ENCODE results near the gene ABCD4. TPM values are rescaled to one million over a fixed set of nuclear protein-coding genes. Genes with fewer than 3 reads are reported as not detected.

The ABCD4 gene
- total and polyA plus RNA-seq, 2 donors (not counting 3 experiments of a cell fraction or from before 2014, with no cell fraction given): 58.2 to 84.2 TPM

DNA sequence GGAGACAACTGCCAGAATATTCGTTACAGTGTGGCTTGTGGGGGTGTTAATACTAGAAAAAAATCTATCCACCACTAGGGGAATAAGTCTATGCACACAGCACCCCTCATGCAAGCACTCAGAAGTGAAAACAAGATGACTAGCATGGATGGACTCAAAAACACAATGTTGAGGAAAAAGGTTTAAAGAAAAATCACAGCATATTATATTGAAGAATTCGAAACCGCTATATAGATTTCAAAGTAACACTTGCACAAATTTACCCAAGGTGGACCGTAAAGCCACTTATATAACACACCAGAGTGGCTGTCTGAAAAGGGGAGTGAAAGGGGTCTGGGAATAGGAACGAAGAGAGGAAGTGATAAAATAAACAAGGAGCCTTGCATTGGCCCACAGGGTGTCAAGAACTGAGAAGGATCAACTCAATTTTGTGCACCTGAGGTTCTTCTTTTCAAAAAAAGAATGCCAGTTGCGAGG is 544 bp downstream of the ABCD4 start:
- no peaks in the 10 kb centered on the region for H3K9me3 ChIP-seq (replicated peaks; ENCODE audit: control insufficient read depth, insufficient read depth, low read length)
- H3K36me3 ChIP-seq (ENCODE audit: control insufficient read depth in 2 of 2, extremely low read depth in 1 of 2, insufficient read depth in 2 of 2, low read length in 2 of 2): peaks cover 0 to 9% of the 10 kb centered on the region in 2 experiments
- H4K20me1 ChIP-seq (replicated peaks; ENCODE audit: control insufficient read depth, extremely low read depth, insufficient read depth, low read length): no peaks in the 10 kb centered on the region
- H3K27me3 ChIP-seq (ENCODE audit: control insufficient read depth in 2 of 2, insufficient read depth in 2 of 2, low read length in 2 of 2): no peaks in the 10 kb centered on the region
- peak overlapping the region; percentile 77 to 98 (median 83) for H3K4me3 ChIP-seq (replicated peaks in 1 of 3; ENCODE audit: insufficient read depth in 1 of 3, low read depth in 1 of 3, low read length in 3 of 3)
- no peaks in the 10 kb centered on the region for H3K9me1 ChIP-seq (replicated peaks; ENCODE audit: control insufficient read depth, extremely low read depth, insufficient read depth, low read length)
- peak overlapping the region; percentile 87 for H2AFZ ChIP-seq (ENCODE audit: low read depth, low read length)
- ChIA-PET CTCF (interaction anchor here (0.6 to 1.3 kb wide), 6 partner anchors 9 to 176 kb away, joined by 3 to 4 read pairs (median 4); no protein-coding TSS in a partner anchor), POLR2A (no interaction called here)
- dilution Hi-C loops (cut with MboI; ENCODE audit: extremely low pct_ligation_motif_present, low sequenced_read_pairs) (no loop called here), intact Hi-C loops (cut with micrococcal nuclease) (no loop called here)
- peak overlapping the region; percentile 44 for H3K27ac ChIP-seq (ENCODE audit: insufficient read depth, low read depth, low read length)
- TF ChIP-seq, protein P1, sequence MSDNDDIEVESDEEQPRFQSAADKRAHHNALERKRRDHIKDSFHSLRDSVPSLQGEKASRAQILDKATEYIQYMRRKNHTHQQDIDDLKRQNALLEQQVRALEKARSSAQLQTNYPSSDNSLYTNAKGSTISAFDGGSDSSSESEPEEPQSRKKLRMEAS (IDR thresholded peaks at IDR 0.05; ENCODE audit: insufficient read depth, insufficient read length): no peak
- TF ChIP-seq, protein P2, sequence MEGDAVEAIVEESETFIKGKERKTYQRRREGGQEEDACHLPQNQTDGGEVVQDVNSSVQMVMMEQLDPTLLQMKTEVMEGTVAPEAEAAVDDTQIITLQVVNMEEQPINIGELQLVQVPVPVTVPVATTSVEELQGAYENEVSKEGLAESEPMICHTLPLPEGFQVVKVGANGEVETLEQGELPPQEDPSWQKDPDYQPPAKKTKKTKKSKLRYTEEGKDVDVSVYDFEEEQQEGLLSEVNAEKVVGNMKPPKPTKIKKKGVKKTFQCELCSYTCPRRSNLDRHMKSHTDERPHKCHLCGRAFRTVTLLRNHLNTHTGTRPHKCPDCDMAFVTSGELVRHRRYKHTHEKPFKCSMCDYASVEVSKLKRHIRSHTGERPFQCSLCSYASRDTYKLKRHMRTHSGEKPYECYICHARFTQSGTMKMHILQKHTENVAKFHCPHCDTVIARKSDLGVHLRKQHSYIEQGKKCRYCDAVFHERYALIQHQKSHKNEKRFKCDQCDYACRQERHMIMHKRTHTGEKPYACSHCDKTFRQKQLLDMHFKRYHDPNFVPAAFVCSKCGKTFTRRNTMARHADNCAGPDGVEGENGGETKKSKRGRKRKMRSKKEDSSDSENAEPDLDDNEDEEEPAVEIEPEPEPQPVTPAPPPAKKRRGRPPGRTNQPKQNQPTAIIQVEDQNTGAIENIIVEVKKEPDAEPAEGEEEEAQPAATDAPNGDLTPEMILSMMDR (IDR thresholded peaks at IDR 0.05; ENCODE audit: extremely low read depth in 1 of 2, insufficient read depth in 1 of 2, low read depth in 1 of 2, low read length in 2 of 2): peak; percentile 39 to 41
- H3K79me2 ChIP-seq (ENCODE audit: control insufficient read depth, insufficient read depth, low read length): peaks cover 34% of the 10 kb centered on the region
- BruUV-seq (replicated peaks): no TSS peak
- DNase-seq (ENCODE audit: low read depth, low spot score): peak; percentile 72
- H3K9ac ChIP-seq (replicated peaks; ENCODE audit: extremely low read depth, insufficient read depth, low read length): peak overlapping the region; percentile 59
- no peak for FAIRE-seq
- peak overlapping the region; percentile 96 for H3K4me2 ChIP-seq (ENCODE audit: insufficient read depth, low read length)
- H3K4me1 ChIP-seq (ENCODE audit: control insufficient read depth, extremely low read depth, insufficient read depth, low read length): peaks cover 28% of the 10 kb centered on the region

DNA sequence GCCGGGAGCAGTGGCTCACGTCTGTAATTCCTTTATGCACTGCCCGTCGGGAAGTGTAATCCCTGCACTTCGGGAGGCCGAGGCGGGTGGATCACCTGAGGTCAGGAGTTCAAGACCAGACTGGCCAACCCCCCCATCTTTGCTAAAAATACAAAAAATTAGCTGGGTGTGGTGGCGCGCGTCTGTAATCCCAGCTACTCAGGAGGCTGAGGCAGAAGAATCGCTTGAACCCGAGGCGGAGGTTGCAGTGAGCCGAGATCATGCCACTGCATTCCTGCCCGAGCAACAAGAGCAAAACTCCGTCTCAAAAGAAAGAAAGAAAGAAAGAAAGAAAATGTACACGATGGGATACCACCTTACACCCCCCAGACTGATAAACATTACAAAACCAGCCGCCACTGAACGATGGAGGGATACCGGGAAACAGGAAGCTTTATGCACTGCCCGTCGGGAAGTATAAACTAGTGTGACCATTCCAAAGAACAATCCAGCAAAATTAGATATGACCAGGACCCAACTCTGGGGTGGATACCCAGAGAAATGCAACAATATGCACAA is 1.1 kb downstream of the ABCD4 start:
- CTCF ChIA-PET: interaction anchor here (1.3 to 1.5 kb wide), 3 partner anchors 9 to 176 kb away, joined by 3 to 4 read pairs (median 4); no protein-coding TSS in a partner anchor
- dilution Hi-C loops (cut with MboI; ENCODE audit: extremely low pct_ligation_motif_present, low sequenced_read_pairs): no loop called here
- BruUV-seq (replicated peaks): TSS peak; percentile 41

More for the DNA sequence above, 1.1 kb downstream of the ABCD4 start:
- H3K9ac ChIP-seq (replicated peaks; ENCODE audit: extremely low read depth, insufficient read depth, low read length): peak overlapping the region; percentile 59
- no peaks in the 10 kb centered on the region for H3K27me3 ChIP-seq (ENCODE audit: control insufficient read depth in 2 of 2, insufficient read depth in 2 of 2, low read length in 2 of 2)
- H3K27ac ChIP-seq (ENCODE audit: insufficient read depth, low read depth, low read length): peak overlapping the region; percentile 44
- peaks cover 28% of the 10 kb centered on the region for H3K4me1 ChIP-seq (ENCODE audit: control insufficient read depth, extremely low read depth, insufficient read depth, low read length)
- POLR2A ChIA-PET: no interaction called here
- H3K36me3 ChIP-seq (ENCODE audit: control insufficient read depth in 2 of 2, extremely low read depth in 1 of 2, insufficient read depth in 2 of 2, low read length in 2 of 2): peaks cover 0 to 12% of the 10 kb centered on the region in 2 experiments
- H3K79me2 ChIP-seq (ENCODE audit: control insufficient read depth, insufficient read depth, low read length): peaks cover 40% of the 10 kb centered on the region
- peak overlapping the region; percentile 96 for H3K4me2 ChIP-seq (ENCODE audit: insufficient read depth, low read length)
- DNase-seq (ENCODE audit: low read depth, low spot score): no peak
- H3K4me3 ChIP-seq (replicated peaks in 1 of 3; ENCODE audit: insufficient read depth in 1 of 3, low read depth in 1 of 3, low read length in 3 of 3): peak overlapping the region; percentile 77 to 98 (median 83)
- FAIRE-seq: no peak
- intact Hi-C loops (cut with micrococcal nuclease): no loop called here
- TF ChIP-seq, protein P1 (IDR thresholded peaks at IDR 0.05; ENCODE audit: insufficient read depth, insufficient read length): no peak
- TF ChIP-seq EZH2 (IDR thresholded peaks at IDR 0.05; ENCODE audit: borderline replicate concordance, low read depth, low read length, severe bottlenecking) (no peak), GATA2 (IDR thresholded peaks at IDR 0.05; ENCODE audit: insufficient read depth, insufficient read length, low read depth, low read length) (no peak), FOS (IDR thresholded peaks at IDR 0.05; ENCODE audit: borderline replicate concordance, insufficient read depth, low read length) (no peak), POLR2A (IDR thresholded peaks at IDR 0.05; ENCODE audit: low read depth, low read length) (no peak), MYC (IDR thresholded peaks at IDR 0.05; ENCODE audit: low read depth, low read length) (no peak), POLR2AphosphoS5 (IDR thresholded peaks at IDR 0.05; ENCODE audit: insufficient read depth, low read depth, low read length) (no peak), JUN (IDR thresholded peaks at IDR 0.05; ENCODE audit: borderline replicate concordance, insufficient read depth, insufficient read length, low read depth) (no peak)
- TF ChIP-seq, protein P2 (IDR thresholded peaks at IDR 0.05; ENCODE audit: extremely low read depth in 1 of 2, insufficient read depth in 1 of 2, low read depth in 1 of 2, low read length in 2 of 2): no peak
- H3K9me1 ChIP-seq (replicated peaks; ENCODE audit: control insufficient read depth, extremely low read depth, insufficient read depth, low read length): no peaks in the 10 kb centered on the region
- no peaks in the 10 kb centered on the region for H4K20me1 ChIP-seq (replicated peaks; ENCODE audit: control insufficient read depth, extremely low read depth, insufficient read depth, low read length)
- H2AFZ ChIP-seq (ENCODE audit: low read depth, low read length): peak overlapping the region; percentile 47
- no peaks in the 10 kb centered on the region for H3K9me3 ChIP-seq (replicated peaks; ENCODE audit: control insufficient read depth, insufficient read depth, low read length)
